ENCODE results near the gene EGR4. TPM values are rescaled to one million over a fixed set of nuclear protein-coding genes. Genes with fewer than 3 reads are reported as not detected.

The EGR4 gene
- total and polyA plus RNA-seq, 7 experiments from 2014 or later, result 0.15 to 0.16 (median 0.15) TPM; not detected in 4

GRCh38 chr2:73279852-73280251 lies 13.5 kb downstream of the EGR4 start:
- Histone ChIP-seq H3K4me1 (ENCODE audit: control insufficient read depth in 2 of 2, insufficient read depth in 2 of 2, low read length in 2 of 2) (peaks cover 7 to 10% of the 10 kb centered on the region in 2 donors), H3K4me3 (ENCODE audit: low read length) (no peak overlapping the region), H3K27ac (ENCODE audit: low read depth, low read length) (no peak overlapping the region), H3K36me3 (ENCODE audit: control insufficient read depth in 2 of 3, insufficient read depth in 3 of 3, low read length in 3 of 3) (no peaks in the 10 kb centered on the region), H3K27me3 (ENCODE audit: control insufficient read depth in 2 of 2, insufficient read depth in 2 of 2, low read length in 2 of 2) (no peaks in the 10 kb centered on the region), H3K9me3 (ENCODE audit: control insufficient read depth in 2 of 3, low read length in 3 of 3) (no peaks in the 10 kb centered on the region)
- Mint-ChIP-seq H3K9me3 (peaks cover 0 to 12% (median 0%) of the 10 kb centered on the region in 11 donors), H3K4me3 (no peak overlapping the region), H3K36me3 (peaks cover 0 to 26% (median 9%) of the 10 kb centered on the region in 5 donors), H3K27me3 (no peaks in the 10 kb centered on the region), H3K27ac (no peak overlapping the region), H3K4me1 (peaks cover 4 to 21% (median 14%) of the 10 kb centered on the region in 7 donors)
- DNase-seq (no peak), ATAC-seq (no peak)
- POLR2A ChIA-PET, result no interaction called here
- intact Hi-C loops (cut with micrococcal nuclease), result loop anchor here (1.0 to 10.0 kb wide), 2 partner anchors 11 to 1675 kb away; partner anchors contain the start of gene POLE4 (in 1 of the 2)
- CTCF ChIA-PET, result no interaction called here

GRCh38 chr2:73272270-73272669 lies 21.1 kb downstream of the EGR4 start:
- Mint-ChIP-seq H3K9me3 (peaks cover 0 to 3% (median 0%) of the 10 kb centered on the region in 11 donors), H3K27ac (no peak overlapping the region), H3K4me3 (no peak overlapping the region), H3K27me3 (no peaks in the 10 kb centered on the region), H3K4me1 (peaks cover 16 to 27% (median 23%) of the 10 kb centered on the region in 7 donors), H3K36me3 (peaks cover 0 to 22% (median 5%) of the 10 kb centered on the region in 5 donors)
- Histone ChIP-seq H3K4me1 (ENCODE audit: control insufficient read depth in 2 of 2, insufficient read depth in 2 of 2, low read length in 2 of 2) (peaks cover 0 to 12% of the 10 kb centered on the region in 2 donors), H3K9me3 (ENCODE audit: control insufficient read depth in 2 of 3, low read length in 3 of 3) (no peaks in the 10 kb centered on the region), H3K27ac (ENCODE audit: low read depth, low read length) (no peak overlapping the region), H3K27me3 (ENCODE audit: control insufficient read depth in 2 of 2, insufficient read depth in 2 of 2, low read length in 2 of 2) (no peaks in the 10 kb centered on the region), H3K4me3 (ENCODE audit: low read length) (no peak overlapping the region), H3K36me3 (ENCODE audit: control insufficient read depth in 2 of 3, insufficient read depth in 3 of 3, low read length in 3 of 3) (no peaks in the 10 kb centered on the region)
- ATAC-seq (no peak), DNase-seq (no peak)
- CTCF ChIA-PET, result no interaction called here
- POLR2A ChIA-PET, result no interaction called here
- intact Hi-C loops (cut with micrococcal nuclease), result no loop called here

GRCh38 chr2:73269686-73270465 lies 23.5 kb downstream of the EGR4 start:
- ATAC-seq, result no peak
- intact Hi-C loops (cut with micrococcal nuclease), result loop anchor here (1.0 kb wide), 7 partner anchors 14 to 467 kb away; partner anchors contain the start of genes CCT7 (in 2 of the 2), FBXO41 (in 2 of the 2), ALMS1 (in 1 of the 2) and EGR4 (in 1 of the 2)
- peaks cover 0 to 10% (median 0%) of the 10 kb centered on the region in 3 experiments for H3K36me3 ChIP-seq (ENCODE audit: control insufficient read depth in 2 of 3, insufficient read depth in 3 of 3, low read length in 3 of 3)
- H3K4me3 ChIP-seq (ENCODE audit: low read length), result peak overlapping the region; percentile 35
- H3K27ac ChIP-seq (ENCODE audit: low read depth, low read length), result peak overlapping the region; percentile 62
- Mint-ChIP-seq H3K9me3 (peaks cover 0 to 3% (median 0%) of the 10 kb centered on the region in 11 donors), H3K27me3 (no peaks in the 10 kb centered on the region), H3K4me3 (peak overlapping the region; percentile 33 to 84 (median 72)), H3K27ac (peak overlapping the region in 7 of 9 donors; percentile 2 to 88 (median 81)), H3K36me3 (peaks cover 0 to 17% (median 5%) of the 10 kb centered on the region in 5 donors), H3K4me1 (peaks cover 23 to 34% (median 26%) of the 10 kb centered on the region in 7 donors)
- peaks cover 0 to 12% of the 10 kb centered on the region in 2 donors for H3K4me1 ChIP-seq (ENCODE audit: control insufficient read depth in 2 of 2, insufficient read depth in 2 of 2, low read length in 2 of 2)
- DNase-seq, result no peak
- H3K9me3 ChIP-seq (ENCODE audit: control insufficient read depth in 2 of 3, low read length in 3 of 3), result no peaks in the 10 kb centered on the region
- ChIA-PET CTCF (no interaction called here), POLR2A (no interaction called here)
- H3K27me3 ChIP-seq (ENCODE audit: control insufficient read depth in 2 of 2, insufficient read depth in 2 of 2, low read length in 2 of 2), result no peaks in the 10 kb centered on the region

GRCh38 chr2:73268830-73269685 lies 24.3 kb downstream of the EGR4 start:
- peaks cover 0 to 12% of the 10 kb centered on the region in 2 donors for H3K4me1 ChIP-seq (ENCODE audit: control insufficient read depth in 2 of 2, insufficient read depth in 2 of 2, low read length in 2 of 2)
- H3K9me3 ChIP-seq (ENCODE audit: control insufficient read depth in 2 of 3, low read length in 3 of 3), result no peaks in the 10 kb centered on the region
- peaks cover 23 to 34% (median 26%) of the 10 kb centered on the region in 7 donors for H3K4me1 Mint-ChIP-seq
- intact Hi-C loops (cut with micrococcal nuclease), result loop anchor here (1.0 kb wide), 7 partner anchors 15 to 468 kb away; partner anchors contain the start of genes CCT7 (in 2 of the 2), FBXO41 (in 2 of the 2), ALMS1 (in 1 of the 2) and EGR4 (in 1 of the 2)
- CTCF ChIA-PET, result interaction anchor here (0.7 to 1.7 kb wide), 2 partner anchors 36 to 56 kb away, joined by 3 read pairs; partner anchors contain the start of genes CCT7 and PRADC1
- H3K36me3 ChIP-seq (ENCODE audit: control insufficient read depth in 2 of 3, insufficient read depth in 3 of 3, low read length in 3 of 3), result peaks cover 0 to 15% (median 0%) of the 10 kb centered on the region in 3 experiments
- peak overlapping the region; percentile 62 for H3K27ac ChIP-seq (ENCODE audit: low read depth, low read length)
- POLR2A ChIA-PET, result interaction anchor here (0.6 to 1.7 kb wide), 3 partner anchors 18 to 238 kb away, joined by 3 to 10 read pairs (median 5); partner anchors contain the start of genes CCT7 and PRADC1
- H3K27ac Mint-ChIP-seq, result peak overlapping the region in 4 of 9 donors; percentile 29 to 81 (median 56)
- H3K9me3 Mint-ChIP-seq, result peaks cover 0 to 3% (median 0%) of the 10 kb centered on the region in 11 donors
- ATAC-seq, result peak; percentile 91
- H3K4me3 Mint-ChIP-seq, result peak overlapping the region in 9 of 10 donors; percentile 32 to 78 (median 64)
- H3K4me3 ChIP-seq (ENCODE audit: low read length), result peak overlapping the region; percentile 35
- no peaks in the 10 kb centered on the region for H3K27me3 Mint-ChIP-seq
- no peaks in the 10 kb centered on the region for H3K27me3 ChIP-seq (ENCODE audit: control insufficient read depth in 2 of 2, insufficient read depth in 2 of 2, low read length in 2 of 2)
- H3K36me3 Mint-ChIP-seq, result peaks cover 0 to 13% (median 5%) of the 10 kb centered on the region in 5 donors
- peak; percentile 62 to 81 (median 76) for DNase-seq

- peaks cover 0 to 22% (median 0%) of the 10 kb centered on the region in 3 experiments for H3K36me3 ChIP-seq (ENCODE audit: control insufficient read depth in 2 of 3, insufficient read depth in 3 of 3, low read length in 3 of 3)
- Mint-ChIP-seq H3K4me3 (peak overlapping the region; percentile 32 to 83 (median 64)), H3K9me3 (peaks cover 0 to 3% (median 0%) of the 10 kb centered on the region in 11 donors), H3K27ac (peak overlapping the region in 8 of 9 donors; percentile 9 to 77 (median 43)), H3K4me1 (peaks cover 23 to 34% (median 26%) of the 10 kb centered on the region in 7 donors), H3K36me3 (peaks cover 0 to 11% (median 5%) of the 10 kb centered on the region in 5 donors), H3K27me3 (no peaks in the 10 kb centered on the region)
- intact Hi-C loops (cut with micrococcal nuclease), result no loop called here
- no peak for ATAC-seq
- POLR2A ChIA-PET, result interaction anchor here (0.6 to 1.7 kb wide), 3 partner anchors 18 to 237 kb away, joined by 3 to 10 read pairs (median 5); partner anchors contain the start of genes CCT7 and PRADC1
- no peak overlapping the region for H3K4me3 ChIP-seq (ENCODE audit: low read length)
- CTCF ChIA-PET, result interaction anchor here (0.7 to 1.7 kb wide), 2 partner anchors 35 to 56 kb away, joined by 3 read pairs; partner anchors contain the start of genes CCT7 and PRADC1
- H3K27ac ChIP-seq (ENCODE audit: low read depth, low read length), result no peak overlapping the region
- no peak for DNase-seq
- H3K9me3 ChIP-seq (ENCODE audit: control insufficient read depth in 2 of 3, low read length in 3 of 3), result no peaks in the 10 kb centered on the region
- H3K4me1 ChIP-seq (ENCODE audit: control insufficient read depth in 2 of 2, insufficient read depth in 2 of 2, low read length in 2 of 2), result peaks cover 0 to 12% of the 10 kb centered on the region in 2 donors
- H3K27me3 ChIP-seq (ENCODE audit: control insufficient read depth in 2 of 2, insufficient read depth in 2 of 2, low read length in 2 of 2), result no peaks in the 10 kb centered on the region
Measured at GRCh38 chr2:73268366-73268829, 24.9 kb downstream of the EGR4 start.
